ENCODE data around the gene NPFFR2. TPM values are rescaled to one million over a fixed set of nuclear protein-coding genes. Genes with fewer than 3 reads are reported as not detected.

The NPFFR2 gene
- total RNA-seq, 4 donors from 2014 or later = 0.54 TPM; not detected in 2

- Histone ChIP-seq H3K36me3 (no peaks in the 10 kb centered on the region), H3K9me3 (no peaks in the 10 kb centered on the region), H3K4me3 (no peak overlapping the region), H3K27me3 (no peaks in the 10 kb centered on the region), H3K4me1 (no peaks in the 10 kb centered on the region), H3K27ac (no peak overlapping the region)
- 78 to 83% methylated on average over 1 of the region's 1 CpG for WGBS, 2 donors (ENCODE audit: low coverage in 1 of 2)
- no peak for TF ChIP-seq EP300 (IDR thresholded peaks at IDR 0.05)
- no peak for TF ChIP-seq CTCF (IDR thresholded peaks at IDR 0.05)
- TF ChIP-seq POLR2AphosphoS5 (IDR thresholded peaks at IDR 0.05) = no peak
- TF ChIP-seq POLR2A (IDR thresholded peaks at IDR 0.05) = no peak
- no peak for ATAC-seq
These were observed 154.9 kb downstream of the NPFFR2 start for GRCh38 chr4:72186714-72187113.

- no peak for TF ChIP-seq CTCF (IDR thresholded peaks at IDR 0.05)
- TF ChIP-seq POLR2A (IDR thresholded peaks at IDR 0.05) = no peak
- TF ChIP-seq POLR2AphosphoS5 (IDR thresholded peaks at IDR 0.05) = no peak
- TF ChIP-seq EP300 (IDR thresholded peaks at IDR 0.05) = no peak
- ATAC-seq = no peak
- Histone ChIP-seq H3K36me3 (no peaks in the 10 kb centered on the region), H3K4me3 (no peak overlapping the region), H3K27ac (no peak overlapping the region), H3K4me1 (no peaks in the 10 kb centered on the region), H3K27me3 (no peaks in the 10 kb centered on the region), H3K9me3 (no peaks in the 10 kb centered on the region)
- 55 to 82% methylated on average over 8 of the region's 8 CpGs for WGBS, 2 donors (ENCODE audit: low coverage in 1 of 2)
These were observed 162.2 kb downstream of the NPFFR2 start for GRCh38 chr4:72194046-72194445.

- Histone ChIP-seq H3K36me3 (no peaks in the 10 kb centered on the region), H3K27me3 (no peaks in the 10 kb centered on the region), H3K27ac (no peak overlapping the region), H3K4me1 (no peaks in the 10 kb centered on the region), H3K4me3 (no peak overlapping the region), H3K9me3 (no peaks in the 10 kb centered on the region)
- WGBS, 2 donors (ENCODE audit: low coverage in 1 of 2) = 14 to 64% methylated on average over 1 of the region's 1 CpG
- TF ChIP-seq POLR2AphosphoS5 (IDR thresholded peaks at IDR 0.05) = no peak
- TF ChIP-seq CTCF (IDR thresholded peaks at IDR 0.05) = no peak
- TF ChIP-seq EP300 (IDR thresholded peaks at IDR 0.05) = no peak
- TF ChIP-seq POLR2A (IDR thresholded peaks at IDR 0.05) = no peak
- ATAC-seq = no peak
These were observed 162.7 kb downstream of the NPFFR2 start for GRCh38 chr4:72194453-72194852.

Other genes starting within 250 kb of the NPFFR2 start
- gene GC, start 247.9 kb upstream of the NPFFR2 start, total RNA-seq = under 1 TPM in 1 of 4 donors, not detected in 3; 0.62 TPM

Measured in gastroesophageal sphincter (tissue), 4 donors.